HUES48 (cell line): ENCODE results near the gene N4BP2.

Experiments
- H3K27ac ChIP-seq: one replicate; pipeline ENCODE4 v1.7.0; 2013; ENCODE audit warnings: low read depth, low read length, inconsistent platforms
- H3K27me3 ChIP-seq: 2 replicates; pipeline ENCODE4 v1.6.1; 2013; ENCODE audit warnings: mild to moderate bottlenecking, low read length; ENCODE audit not compliant: control insufficient read depth, insufficient read depth
- H3K36me3 ChIP-seq: 2 replicates; pipeline ENCODE4 v1.6.1; 2013; ENCODE audit warnings: low read length; ENCODE audit not compliant: control insufficient read depth, insufficient read depth
- H3K4me1 ChIP-seq: 2 replicates; pipeline ENCODE4 v1.6.1; 2013; ENCODE audit warnings: mild to moderate bottlenecking, low read length; ENCODE audit not compliant: control insufficient read depth, insufficient read depth
- H3K4me3 ChIP-seq: 2 replicates; pipeline ENCODE4 v1.5.1; 2013; ENCODE audit warnings: mild to moderate bottlenecking, low read depth, low read length
- H3K9ac ChIP-seq: 2 replicates; pipeline ENCODE4 v1.6.1; 2013; ENCODE audit warnings: mild to moderate bottlenecking, low read depth, low read length, moderate library complexity
- H3K9me3 ChIP-seq: 2 replicates; pipeline ENCODE4 v1.6.1; 2013; ENCODE audit warnings: low read length; ENCODE audit not compliant: control insufficient read depth, insufficient read depth

N4BP2 gene

GRCh38 chr4:40053161-40053560, 3.5 kb upstream of the N4BP2 start:
- Histone ChIP-seq H3K9me3 (no peaks in the 10 kb centered on the region), H3K4me1 (peaks cover 17% of the 10 kb centered on the region), H3K4me3 (no peak overlapping the region), H3K27ac (no peak overlapping the region), H3K36me3 (no peaks in the 10 kb centered on the region), H3K9ac (no peak overlapping the region), H3K27me3 (no peaks in the 10 kb centered on the region)

- H3K27ac ChIP-seq = peak overlapping the region; percentile 100
- H3K4me3 ChIP-seq = peak overlapping the region; percentile 96
- H3K36me3 ChIP-seq = 0 out of 2 replicates have a peak, but pooled peaks cover 6% of the 10 kb centered on the region
- peak overlapping the region; percentile 95 for H3K9ac ChIP-seq
- H3K9me3 ChIP-seq = no peaks in the 10 kb centered on the region
- H3K4me1 ChIP-seq = peaks cover 26% of the 10 kb centered on the region
- no peaks in the 10 kb centered on the region for H3K27me3 ChIP-seq
These were observed 1.2 kb upstream of the N4BP2 start for GRCh38 chr4:40055511-40055862.

- H3K9ac ChIP-seq = peak overlapping the region; percentile 95
- H3K27me3 ChIP-seq = no peaks in the 10 kb centered on the region
- peaks cover 26% of the 10 kb centered on the region for H3K4me1 ChIP-seq
- 0 out of 2 replicates have a peak, but pooled peaks cover 6% of the 10 kb centered on the region for H3K36me3 ChIP-seq
- H3K9me3 ChIP-seq = no peaks in the 10 kb centered on the region
- H3K27ac ChIP-seq = peak overlapping the region; percentile 100
- peak overlapping the region; percentile 96 for H3K4me3 ChIP-seq
These were observed 561 bp upstream of the N4BP2 start for GRCh38 chr4:40055863-40056715.

- Histone ChIP-seq H3K9ac (peak overlapping the region; percentile 95), H3K4me3 (peak overlapping the region; percentile 96), H3K27ac (peak overlapping the region; percentile 100), H3K36me3 (peaks cover 10% of the 10 kb centered on the region; the same call in 1 of the 2 replicates), H3K4me1 (peaks cover 26% of the 10 kb centered on the region), H3K27me3 (no peaks in the 10 kb centered on the region), H3K9me3 (no peaks in the 10 kb centered on the region)
These were observed 989 bp downstream of the N4BP2 start for GRCh38 chr4:40057586-40058091.

- Histone ChIP-seq H3K36me3 (peaks cover 13% of the 10 kb centered on the region; the same call in 1 of the 2 replicates), H3K9me3 (no peaks in the 10 kb centered on the region), H3K27me3 (no peaks in the 10 kb centered on the region), H3K27ac (peak overlapping the region; percentile 100), H3K4me3 (peak overlapping the region; percentile 96), H3K4me1 (peaks cover 26% of the 10 kb centered on the region), H3K9ac (peak overlapping the region; percentile 95; the same call in 1 of the 2 replicates)
These were observed 1.5 kb downstream of the N4BP2 start for GRCh38 chr4:40058121-40058520.

- H3K4me3 ChIP-seq = peak overlapping the region; percentile 96
- no peaks in the 10 kb centered on the region for H3K27me3 ChIP-seq
- H3K9ac ChIP-seq = no peak overlapping the region
- peak overlapping the region; percentile 28 for H3K27ac ChIP-seq
- no peaks in the 10 kb centered on the region for H3K9me3 ChIP-seq
- H3K4me1 ChIP-seq = peaks cover 26% of the 10 kb centered on the region
- H3K36me3 ChIP-seq = peaks cover 20% of the 10 kb centered on the region; the same call in 1 of the 2 replicates
These were observed 2.2 kb downstream of the N4BP2 start for GRCh38 chr4:40058854-40059253.

GRCh38 chr4:40059362-40059761, 2.7 kb downstream of the N4BP2 start:
- Histone ChIP-seq H3K4me1 (peaks cover 24% of the 10 kb centered on the region), H3K27me3 (no peaks in the 10 kb centered on the region), H3K9me3 (no peaks in the 10 kb centered on the region), H3K9ac (no peak overlapping the region), H3K27ac (peak overlapping the region; percentile 28), H3K4me3 (peak overlapping the region; percentile 96), H3K36me3 (peaks cover 23% of the 10 kb centered on the region; the same call in 1 of the 2 replicates)

- peaks cover 18% of the 10 kb centered on the region; the same call in 1 of the 2 replicates for H3K36me3 ChIP-seq
- no peaks in the 10 kb centered on the region for H3K4me1 ChIP-seq
- no peak overlapping the region for H3K4me3 ChIP-seq
- no peaks in the 10 kb centered on the region for H3K9me3 ChIP-seq
- no peak overlapping the region for H3K27ac ChIP-seq
- no peaks in the 10 kb centered on the region for H3K27me3 ChIP-seq
- H3K9ac ChIP-seq = no peak overlapping the region
These were observed 8.4 kb downstream of the N4BP2 start for GRCh38 chr4:40065010-40065409.

- Histone ChIP-seq H3K27ac (no peak overlapping the region), H3K27me3 (no peaks in the 10 kb centered on the region), H3K36me3 (peaks cover 18% of the 10 kb centered on the region; the same call in 1 of the 2 replicates), H3K9me3 (no peaks in the 10 kb centered on the region), H3K4me1 (no peaks in the 10 kb centered on the region), H3K9ac (no peak overlapping the region), H3K4me3 (no peak overlapping the region)
These were observed 10.0 kb downstream of the N4BP2 start for GRCh38 chr4:40066651-40067050.

- no peak overlapping the region for H3K9ac ChIP-seq
- no peak overlapping the region for H3K4me3 ChIP-seq
- no peaks in the 10 kb centered on the region for H3K27me3 ChIP-seq
These were observed 13.7 kb downstream of the N4BP2 start for GRCh38 chr4:40070387-40070786.

GRCh38 chr4:40086421-40086820, 29.8 kb downstream of the N4BP2 start:
- Histone ChIP-seq H3K4me1 (no peaks in the 10 kb centered on the region), H3K27ac (no peak overlapping the region), H3K36me3 (peaks cover 7% of the 10 kb centered on the region)

More at GRCh38 chr4:40070387-40070786, 13.7 kb downstream of the N4BP2 start:
- H3K9me3 ChIP-seq = no peaks in the 10 kb centered on the region
- H3K27ac ChIP-seq = no peak overlapping the region
- H3K36me3 ChIP-seq = peaks cover 18% of the 10 kb centered on the region
- H3K4me1 ChIP-seq = no peaks in the 10 kb centered on the region

More at GRCh38 chr4:40086421-40086820, 29.8 kb downstream of the N4BP2 start:
- no peak overlapping the region for H3K9ac ChIP-seq
- H3K4me3 ChIP-seq = no peak overlapping the region
- H3K27me3 ChIP-seq = no peaks in the 10 kb centered on the region
- H3K9me3 ChIP-seq = no peaks in the 10 kb centered on the region
